Left ventricle myocardium inferior (tissue), 1 donor: Measurements from ENCODE around the gene OGFOD3. TPM values are rescaled to one million over a fixed set of nuclear protein-coding genes. Genes with fewer than 3 reads are reported as not detected.

Source experiments
- DNase-seq: peaks from one replicate; pipeline ENCODE4 v3.0.0-alpha.2; 2020
- H3K27ac ChIP-seq: fragments of 200-600 bp; replicated peaks from 2 replicates; pipeline ENCODE4 v1.8.0; 2021
- H3K27me3 ChIP-seq: fragments of 200-600 bp; 2 replicates; pipeline ENCODE4 v1.8.0; 2021; ENCODE audit warnings: low read depth
- H3K36me3 ChIP-seq: fragments of 200-600 bp; 2 replicates; pipeline ENCODE4 v1.8.0; 2021
- H3K4me1 ChIP-seq: fragments of 200-600 bp; 2 replicates; pipeline ENCODE4 v1.8.0; 2021
- H3K4me3 ChIP-seq: fragments of 200-600 bp; 2 replicates; pipeline ENCODE4 v1.8.0; 2021; ENCODE audit warnings: mild to moderate bottlenecking, moderate library complexity
- H3K9me3 ChIP-seq: fragments of 200-600 bp; replicated peaks from 2 replicates; pipeline ENCODE4 v1.8.0; 2021
- intact Hi-C: fragments of 100-400 bp; cut with micrococcal nuclease; formaldehyde crosslinking; loops from one replicate; pipeline ENCODE4 v1.11.0; 2022
- total RNA-seq: library from RNA; stranded (reverse); fragmentation: NEBNext Ultra II Directional; extraction: Animal tissue kit (Norgen Biotek cat#: 25700); gene quantifications from one replicate; pipeline ENCODE4 v1.2.1, GENCODE V29; 2021
- TF ChIP-seq, protein P1 (sequence below): fragments of 200-600 bp; IDR thresholded peaks from 2 replicates; pipeline ENCODE4 v1.8.0; 2021; ENCODE audit warnings: antibody characterized with exemption, mild to moderate bottlenecking, borderline replicate concordance
- donor health status: DM: no; HTN: yes; CAD: no; lungs with severe emphysema.

The OGFOD3 gene
- total RNA-seq, 1 donor from 2014 or later: 28.0 TPM

DNA sequence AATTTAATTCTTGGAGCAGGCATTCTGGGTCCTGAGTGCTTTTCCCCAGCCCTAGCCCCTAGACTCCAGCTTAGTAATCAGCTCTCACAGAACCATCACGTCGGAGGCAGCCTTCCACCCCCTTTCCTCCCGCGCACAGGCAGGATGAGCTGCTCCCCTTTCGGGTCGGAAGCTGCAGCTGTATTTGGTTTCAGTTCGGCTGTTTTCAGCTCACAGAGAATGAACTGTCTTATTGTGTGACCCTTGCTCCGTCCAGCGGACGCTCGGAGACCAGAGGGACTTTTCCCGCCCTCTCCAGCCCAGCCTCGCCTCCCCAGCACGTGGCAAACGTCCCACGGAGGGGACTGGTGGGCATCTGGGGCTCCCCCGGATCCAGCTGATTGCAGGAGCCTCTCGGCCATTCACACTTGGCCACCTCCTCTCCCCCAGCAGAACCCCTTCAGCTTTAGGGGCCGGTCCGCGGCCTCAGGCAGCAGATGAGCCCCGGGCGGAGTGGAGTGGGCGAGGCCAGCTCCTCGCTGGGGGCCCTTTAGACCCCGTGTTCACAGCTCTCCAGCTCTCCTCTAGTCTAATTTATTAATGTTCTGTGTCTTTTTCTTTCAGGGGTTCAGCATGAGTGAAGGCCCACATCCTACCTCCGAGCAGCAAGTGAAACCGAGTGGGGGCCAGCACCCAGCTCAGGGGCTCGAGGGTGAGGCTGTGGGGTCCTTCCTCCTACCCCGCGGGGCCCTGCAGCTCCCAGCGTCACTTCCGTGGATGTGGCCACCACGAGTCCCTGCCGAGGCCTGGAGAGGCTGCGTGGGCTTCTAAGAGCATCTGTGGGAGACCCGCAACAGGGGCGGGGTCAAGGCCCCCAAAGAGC, 47.7 kb downstream of the OGFOD3 start:
- Histone ChIP-seq H3K27ac (no peak overlapping the region), H3K4me1 (peaks cover 34% of the 10 kb centered on the region), H3K9me3 (no peaks in the 10 kb centered on the region), H3K27me3 (peaks cover 86% of the 10 kb centered on the region), H3K36me3 (no peaks in the 10 kb centered on the region), H3K4me3 (peak overlapping the region; percentile 62)
- DNase-seq: no peak
- intact Hi-C loops: no loop called here
- TF ChIP-seq, protein P1, sequence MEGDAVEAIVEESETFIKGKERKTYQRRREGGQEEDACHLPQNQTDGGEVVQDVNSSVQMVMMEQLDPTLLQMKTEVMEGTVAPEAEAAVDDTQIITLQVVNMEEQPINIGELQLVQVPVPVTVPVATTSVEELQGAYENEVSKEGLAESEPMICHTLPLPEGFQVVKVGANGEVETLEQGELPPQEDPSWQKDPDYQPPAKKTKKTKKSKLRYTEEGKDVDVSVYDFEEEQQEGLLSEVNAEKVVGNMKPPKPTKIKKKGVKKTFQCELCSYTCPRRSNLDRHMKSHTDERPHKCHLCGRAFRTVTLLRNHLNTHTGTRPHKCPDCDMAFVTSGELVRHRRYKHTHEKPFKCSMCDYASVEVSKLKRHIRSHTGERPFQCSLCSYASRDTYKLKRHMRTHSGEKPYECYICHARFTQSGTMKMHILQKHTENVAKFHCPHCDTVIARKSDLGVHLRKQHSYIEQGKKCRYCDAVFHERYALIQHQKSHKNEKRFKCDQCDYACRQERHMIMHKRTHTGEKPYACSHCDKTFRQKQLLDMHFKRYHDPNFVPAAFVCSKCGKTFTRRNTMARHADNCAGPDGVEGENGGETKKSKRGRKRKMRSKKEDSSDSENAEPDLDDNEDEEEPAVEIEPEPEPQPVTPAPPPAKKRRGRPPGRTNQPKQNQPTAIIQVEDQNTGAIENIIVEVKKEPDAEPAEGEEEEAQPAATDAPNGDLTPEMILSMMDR: no peak

DNA sequence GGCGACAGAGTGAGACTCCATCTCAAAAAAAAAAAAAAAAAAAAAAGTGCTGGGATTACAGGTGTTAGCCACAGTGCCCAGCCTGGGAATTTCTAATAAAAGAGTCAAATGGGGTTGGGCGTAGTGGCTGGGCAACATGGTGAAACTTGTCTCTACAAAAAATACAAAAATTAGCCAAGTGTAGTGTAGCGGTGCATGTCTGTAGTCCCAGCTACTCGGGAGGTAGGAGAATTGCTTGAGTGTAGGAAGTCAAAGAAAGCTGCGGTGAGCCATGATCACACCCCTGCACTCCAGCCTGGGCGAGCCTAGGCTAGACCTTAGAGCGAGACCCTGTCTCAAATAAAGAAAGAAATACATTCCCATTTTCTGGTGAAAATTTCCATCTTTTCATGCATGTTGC, 49.2 kb downstream of the OGFOD3 start:
- DNase-seq: no peak
- no peak overlapping the region for H3K27ac ChIP-seq
- H3K4me3 ChIP-seq: no peak overlapping the region
- intact Hi-C loops: no loop called here
- H3K9me3 ChIP-seq: no peaks in the 10 kb centered on the region
- TF ChIP-seq, protein P1: no peak
- H3K36me3 ChIP-seq: no peaks in the 10 kb centered on the region
- peaks cover 74% of the 10 kb centered on the region for H3K27me3 ChIP-seq
- peaks cover 34% of the 10 kb centered on the region for H3K4me1 ChIP-seq

DNA sequence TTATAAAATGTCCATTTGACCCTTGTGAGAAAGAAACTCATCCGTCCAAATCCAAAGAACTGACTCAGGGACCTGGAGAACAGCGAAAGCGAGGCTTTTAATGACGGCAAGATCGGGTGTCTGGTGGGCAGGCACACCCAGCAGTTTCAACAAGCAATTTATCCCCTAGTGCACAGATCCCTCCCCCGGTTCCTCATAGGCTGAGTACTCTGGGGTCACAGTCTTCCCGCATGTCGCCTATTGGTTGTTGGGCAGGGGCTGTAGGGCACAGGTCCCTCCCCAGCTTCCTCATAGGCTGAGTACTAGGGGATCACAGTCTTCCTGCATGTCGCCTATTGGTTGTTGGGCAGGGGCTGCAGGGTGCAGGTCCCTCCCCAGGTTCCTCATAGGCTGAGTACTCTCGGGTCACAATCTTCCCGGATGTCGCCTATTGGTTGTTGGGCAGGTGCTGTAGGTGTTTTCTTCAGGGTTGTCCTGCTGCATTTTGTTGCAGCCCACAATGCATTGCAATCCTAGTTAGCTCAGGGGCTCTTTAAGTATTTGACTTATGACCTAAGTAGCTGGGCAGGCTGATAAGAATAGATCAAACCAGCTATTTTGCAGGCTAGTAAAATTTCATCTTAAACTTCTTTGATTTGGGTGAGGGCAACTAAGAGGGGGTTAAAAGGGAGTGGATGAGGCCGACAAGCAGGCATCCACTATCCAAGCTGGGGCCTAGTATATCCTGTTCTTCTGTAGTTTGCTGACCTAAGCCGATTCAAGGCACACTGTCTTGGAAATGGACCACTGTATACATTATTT, 50.5 kb downstream of the OGFOD3 start:
- H3K9me3 ChIP-seq: no peaks in the 10 kb centered on the region
- no peak overlapping the region for H3K4me3 ChIP-seq
- no peaks in the 10 kb centered on the region for H3K36me3 ChIP-seq
- H3K4me1 ChIP-seq: peaks cover 30% of the 10 kb centered on the region
- TF ChIP-seq, protein P1: no peak
- no peak for DNase-seq
- H3K27me3 ChIP-seq: peaks cover 62% of the 10 kb centered on the region
- intact Hi-C loops: no loop called here
- no peak overlapping the region for H3K27ac ChIP-seq

DNA sequence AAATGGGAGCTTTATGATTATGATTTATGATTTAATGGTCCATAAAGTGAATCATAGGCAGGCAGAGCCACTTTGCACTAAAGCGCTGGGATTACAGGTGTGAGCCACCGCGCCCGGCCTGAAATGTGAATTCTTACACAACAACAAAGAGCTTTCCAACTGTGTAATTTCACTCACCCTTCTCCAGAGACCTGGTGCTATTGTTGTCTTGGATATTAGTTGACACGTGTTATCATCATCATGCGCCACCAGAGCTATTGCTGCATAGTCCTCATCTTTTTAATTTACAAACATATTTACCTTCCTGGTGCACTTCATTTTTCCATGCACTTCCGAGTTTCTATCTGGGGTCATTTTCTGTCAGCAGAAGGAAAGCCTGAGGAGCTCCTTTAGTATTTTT, 51.6 kb downstream of the OGFOD3 start:
- no peak for DNase-seq

DNA sequence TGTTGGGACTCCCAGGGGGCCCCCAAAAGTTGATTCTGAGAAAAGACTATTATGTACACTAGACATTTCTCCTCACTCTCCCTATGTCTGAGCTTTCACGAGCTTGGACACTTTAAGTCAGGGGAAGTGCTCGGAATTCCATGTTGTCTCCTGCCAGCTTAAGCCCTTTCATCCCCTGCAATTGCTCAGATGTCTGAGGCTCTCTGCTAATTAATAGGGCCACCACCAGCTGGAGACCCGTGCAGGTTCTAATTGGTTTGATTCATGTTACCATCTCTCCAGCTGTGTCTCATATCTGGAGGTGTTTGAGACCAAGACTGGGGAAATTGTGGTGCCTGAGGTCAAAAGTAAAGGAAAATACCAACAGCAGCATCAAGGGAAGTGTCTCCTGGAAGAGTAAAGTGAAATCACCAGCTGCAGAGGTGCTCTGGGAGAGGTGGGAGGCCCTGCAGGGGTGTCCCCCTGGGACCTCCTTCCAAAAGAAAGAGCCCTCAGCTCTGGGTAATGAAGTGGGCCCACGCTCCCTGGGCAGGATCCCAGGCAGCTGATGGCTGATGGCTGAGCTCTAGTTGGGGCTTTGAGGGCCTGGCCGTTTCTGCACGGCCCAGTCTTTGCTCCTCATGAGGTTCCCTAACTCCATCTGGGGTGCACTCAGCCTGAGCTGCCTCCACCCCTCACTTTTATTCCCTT, 52.6 kb downstream of the OGFOD3 start:
- H3K27ac ChIP-seq: no peak overlapping the region
- peaks cover 40% of the 10 kb centered on the region for H3K27me3 ChIP-seq
- no peaks in the 10 kb centered on the region for H3K36me3 ChIP-seq
- TF ChIP-seq, protein P1: no peak
- no peaks in the 10 kb centered on the region for H3K9me3 ChIP-seq
- no peak for DNase-seq
- H3K4me1 ChIP-seq: peaks cover 9% of the 10 kb centered on the region
- intact Hi-C loops: no loop called here
- no peak overlapping the region for H3K4me3 ChIP-seq

More for the DNA sequence above, 51.6 kb downstream of the OGFOD3 start:
- peaks cover 50% of the 10 kb centered on the region for H3K27me3 ChIP-seq
- intact Hi-C loops: no loop called here
- no peak overlapping the region for H3K4me3 ChIP-seq
- no peaks in the 10 kb centered on the region for H3K36me3 ChIP-seq
- no peak overlapping the region for H3K27ac ChIP-seq
- H3K4me1 ChIP-seq: peaks cover 19% of the 10 kb centered on the region
- H3K9me3 ChIP-seq: no peaks in the 10 kb centered on the region
- TF ChIP-seq, protein P1: no peak
